Keratinocyte (primary cell): Measurements from ENCODE around the gene TCEANC. TPM values are rescaled to one million over a fixed set of nuclear protein-coding genes. Genes with fewer than 3 reads are reported as not detected.

Source experiments
- DNase-seq: peaks from one replicate; pipeline ENCODE4 v3.0.0-alpha.2; 2011; ENCODE audit warnings: low read depth, missing footprints, low spot score
- FAIRE-seq: peaks from 2 replicates; lab custom pipeline; 2011; peaks lifted over from hg19 to GRCh38; lab: Jason Lieb, UNC
- H2AFZ ChIP-seq: 2 replicates; pipeline ENCODE4 v1.6.0; 2012; ENCODE audit warnings: low read length, control low read depth, inconsistent platforms; ENCODE audit not compliant: control insufficient read depth
- H3K27ac ChIP-seq: 2 replicates; pipeline ENCODE4 v1.5.1; 2011; ENCODE audit warnings: low read length; ENCODE audit not compliant: control insufficient read depth, insufficient read depth
- H3K27me3 ChIP-seq: 3 replicates; pipeline ENCODE4 v1.6.0; 2011; ENCODE audit warnings: low read length; ENCODE audit not compliant: control insufficient read depth, insufficient read depth; ENCODE audit errors: extremely low read depth
- H3K36me3 ChIP-seq, 2 experiments: 2 replicates in 1 of 2; 3 replicates in 1 of 2; pipeline ENCODE4 v1.5.1; 2011; ENCODE audit warnings: low read length in 2 of 2, mild to moderate bottlenecking in 1 of 2; ENCODE audit not compliant: control insufficient read depth in 2 of 2, insufficient read depth in 2 of 2; ENCODE audit errors: extremely low read depth in 1 of 2
- H3K4me1 ChIP-seq: 3 replicates; pipeline ENCODE4 v1.5.1; 2011; ENCODE audit warnings: low read length; ENCODE audit not compliant: control insufficient read depth, insufficient read depth; ENCODE audit errors: extremely low read depth
- H3K4me2 ChIP-seq: 3 replicates; pipeline ENCODE4 v1.6.0; 2011; ENCODE audit warnings: low read depth, low read length; ENCODE audit not compliant: control insufficient read depth, insufficient read depth; ENCODE audit errors: extremely low read depth
- H3K4me3 ChIP-seq, 3 experiments: fragments of 200-600 bp in 1 of 3; sonication (generic) in 1 of 3; 2 replicates in 2 of 3; 3 replicates in 1 of 3; pipeline ENCODE4 v1.5.1; 2011 to 2016; ENCODE audit warnings: low read length in 3 of 3, mild to moderate bottlenecking in 3 of 3, control low read depth in 2 of 3, inconsistent platforms in 1 of 3, low read depth in 1 of 3, mixed read lengths in 1 of 3, mixed run types in 1 of 3, moderate library complexity in 1 of 3; ENCODE audit not compliant: control insufficient read depth in 2 of 3, insufficient read depth in 2 of 3; ENCODE audit errors: extremely low read depth in 1 of 3
- H3K79me2 ChIP-seq: 2 replicates; pipeline ENCODE4 v1.6.0; 2012; ENCODE audit warnings: low read length; ENCODE audit not compliant: control insufficient read depth, insufficient read depth
- H3K9ac ChIP-seq: 3 replicates; pipeline ENCODE4 v1.6.0; 2011; ENCODE audit warnings: low read length; ENCODE audit not compliant: control insufficient read depth, insufficient read depth; ENCODE audit errors: extremely low read depth
- H3K9me1 ChIP-seq: 3 replicates; pipeline ENCODE4 v1.6.0; 2011; ENCODE audit warnings: low read length; ENCODE audit not compliant: control insufficient read depth, insufficient read depth; ENCODE audit errors: extremely low read depth
- H3K9me3 ChIP-seq: 2 replicates; pipeline ENCODE4 v1.5.1; 2012; ENCODE audit warnings: low read depth, low read length; ENCODE audit not compliant: control insufficient read depth
- H4K20me1 ChIP-seq: 3 replicates; pipeline ENCODE4 v1.6.0; 2011; ENCODE audit warnings: low read length; ENCODE audit not compliant: control insufficient read depth, insufficient read depth; ENCODE audit errors: extremely low read depth
- EZH2 ChIP-seq: IDR thresholded peaks from one replicate; pipeline ENCODE4 v1.6.1; 2012; ENCODE audit warnings: inconsistent platforms, mild to moderate bottlenecking, low read length, moderate library complexity
- dilution Hi-C: fragments of 300-500 bp; cut with MboI; formaldehyde crosslinking; loops from one replicate; pipeline ENCODE4 v1.7.0; 2020; ENCODE audit warnings: low sequenced_read_pairs; ENCODE audit not compliant: extremely low pct_ligation_motif_present
- polyA plus RNA-seq, 5 experiments: library from polyadenylated mRNA; depleted of rRNA in 3 of 5; stranded (reverse) in 3 of 5; stranded (forward) in 1 of 5; unstranded in 1 of 5; fragments of >200 nt; gene quantifications; 1 replicate in 1 of 5; 2 replicates in 3 of 5; 3 replicates in 1 of 5; pipeline versions ENCODE4 v1.2.1 to v1.2.3, GENCODE V29; 2011 to 2012; ENCODE audit warnings: missing spikeins in 2 of 5, low read depth in 1 of 5, low replicate concordance in 1 of 5
- TF ChIP-seq, protein P1 (sequence below), 3 experiments: IDR thresholded peaks in 1 of 3; conservative IDR thresholded peaks in 1 of 3; optimal IDR thresholded peaks in 1 of 3; 2 replicates in 2 of 3; 3 replicates in 1 of 3; pipeline versions ENCODE3 to v1.5.1; 2011; ENCODE audit warnings: low read length in 3 of 3, mild to moderate bottlenecking in 3 of 3, moderate library complexity in 2 of 3, control low read depth in 1 of 3, inconsistent platforms in 1 of 3; ENCODE audit not compliant: insufficient read depth in 2 of 3; ENCODE audit errors: extremely low read depth in 1 of 3

Gene TCEANC
- polyA plus RNA-seq, 1 donor (not counting 4 experiments of a cell fraction or from before 2014, with no cell fraction given), result 1.8 TPM

DNA sequence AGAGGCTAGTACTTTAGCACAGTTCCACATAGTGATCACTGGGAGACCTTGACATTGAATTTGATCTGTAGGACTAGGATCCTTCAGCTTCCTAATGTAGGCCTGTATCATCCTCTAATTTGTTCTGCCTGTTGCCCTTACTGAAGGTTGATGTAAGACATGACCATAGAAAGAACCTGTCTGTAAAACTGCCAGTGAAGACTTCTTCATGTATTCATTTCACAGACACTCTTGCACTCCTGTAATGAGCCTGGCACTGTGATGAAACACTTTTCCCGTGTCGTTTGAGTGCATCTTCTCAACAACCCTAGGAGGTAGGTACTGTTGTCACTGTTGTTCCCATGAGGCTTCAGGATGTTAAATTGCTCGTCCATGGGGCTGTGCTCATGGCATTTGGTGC, 50.6 kb downstream of the TCEANC start:
- Histone ChIP-seq H3K9ac (no peak overlapping the region), H2AFZ (no peak overlapping the region), H3K4me2 (peak overlapping the region; percentile 40), H3K27ac (no peak overlapping the region), H3K27me3 (no peaks in the 10 kb centered on the region), H3K4me1 (peaks cover 22% of the 10 kb centered on the region), H3K9me3 (no peaks in the 10 kb centered on the region), H4K20me1 (no peaks in the 10 kb centered on the region), H3K79me2 (peaks cover 38% of the 10 kb centered on the region), H3K4me3 (no peak overlapping the region), H3K36me3 (peaks cover 0 to 5% of the 10 kb centered on the region in 2 experiments), H3K9me1 (peaks cover 2% of the 10 kb centered on the region)
- dilution Hi-C loops, result no loop called here
- no peak for FAIRE-seq
- TF ChIP-seq, protein P1, sequence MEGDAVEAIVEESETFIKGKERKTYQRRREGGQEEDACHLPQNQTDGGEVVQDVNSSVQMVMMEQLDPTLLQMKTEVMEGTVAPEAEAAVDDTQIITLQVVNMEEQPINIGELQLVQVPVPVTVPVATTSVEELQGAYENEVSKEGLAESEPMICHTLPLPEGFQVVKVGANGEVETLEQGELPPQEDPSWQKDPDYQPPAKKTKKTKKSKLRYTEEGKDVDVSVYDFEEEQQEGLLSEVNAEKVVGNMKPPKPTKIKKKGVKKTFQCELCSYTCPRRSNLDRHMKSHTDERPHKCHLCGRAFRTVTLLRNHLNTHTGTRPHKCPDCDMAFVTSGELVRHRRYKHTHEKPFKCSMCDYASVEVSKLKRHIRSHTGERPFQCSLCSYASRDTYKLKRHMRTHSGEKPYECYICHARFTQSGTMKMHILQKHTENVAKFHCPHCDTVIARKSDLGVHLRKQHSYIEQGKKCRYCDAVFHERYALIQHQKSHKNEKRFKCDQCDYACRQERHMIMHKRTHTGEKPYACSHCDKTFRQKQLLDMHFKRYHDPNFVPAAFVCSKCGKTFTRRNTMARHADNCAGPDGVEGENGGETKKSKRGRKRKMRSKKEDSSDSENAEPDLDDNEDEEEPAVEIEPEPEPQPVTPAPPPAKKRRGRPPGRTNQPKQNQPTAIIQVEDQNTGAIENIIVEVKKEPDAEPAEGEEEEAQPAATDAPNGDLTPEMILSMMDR (optimal IDR thresholded peaks at IDR 0.05 in 1 of 3, IDR thresholded peaks at IDR 0.05 in 1 of 3, conservative IDR thresholded peaks at IDR 0.05 in 1 of 3; ENCODE audit: extremely low read depth in 1 of 3, insufficient read depth in 2 of 3, low read length in 3 of 3), result no peak
- TF ChIP-seq EZH2, result no peak
- no peak for DNase-seq

DNA sequence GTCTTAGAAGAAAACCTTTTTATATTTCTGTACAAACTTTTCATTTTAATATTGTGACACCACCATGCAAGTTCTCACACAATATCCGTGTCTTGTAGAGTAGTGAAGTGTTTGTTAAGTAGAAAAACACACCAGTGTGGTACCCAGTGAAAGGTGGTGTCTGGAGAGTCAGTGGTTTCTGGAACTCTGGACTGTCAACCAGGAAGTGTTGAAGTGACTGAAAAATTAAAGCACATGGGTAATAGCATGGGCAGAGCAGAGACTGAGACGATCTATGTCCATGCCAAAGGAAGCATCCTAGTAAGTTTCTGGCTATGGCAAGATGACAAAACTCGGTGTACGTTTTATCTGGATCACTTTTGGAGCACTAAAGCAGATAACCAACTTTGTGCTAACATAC, 58.2 kb downstream of the TCEANC start:
- Histone ChIP-seq H3K36me3 (peaks cover 16% of the 10 kb centered on the region in 2 experiments), H3K9me3 (no peaks in the 10 kb centered on the region), H2AFZ (no peak overlapping the region), H3K27ac (no peak overlapping the region), H3K9me1 (no peaks in the 10 kb centered on the region), H3K4me1 (no peaks in the 10 kb centered on the region), H3K4me2 (no peak overlapping the region), H4K20me1 (no peaks in the 10 kb centered on the region), H3K4me3 (no peak overlapping the region), H3K9ac (no peak overlapping the region), H3K79me2 (peaks cover 8% of the 10 kb centered on the region), H3K27me3 (no peaks in the 10 kb centered on the region)
- dilution Hi-C loops, result no loop called here
- DNase-seq (no peak), FAIRE-seq (peak; percentile 36)
- TF ChIP-seq, protein P1 (optimal IDR thresholded peaks at IDR 0.05 in 1 of 3, IDR thresholded peaks at IDR 0.05 in 1 of 3, conservative IDR thresholded peaks at IDR 0.05 in 1 of 3; ENCODE audit: extremely low read depth in 1 of 3, insufficient read depth in 2 of 3, low read length in 3 of 3), result no peak
- no peak for TF ChIP-seq EZH2

Other genes with a start within 250 kb of the TCEANC start
- 0.06 to 1.0 TPM (median 0.38 TPM) in 3 replicates for gene EGFL6, start 83.5 kb upstream of the TCEANC start, polyA plus RNA-seq
- 40.1 to 46.0 TPM (median 43.5 TPM) in 3 replicates for gene RAB9A, start 36.0 kb downstream of the TCEANC start, polyA plus RNA-seq
- gene TRAPPC2, start 81.5 kb downstream of the TCEANC start, polyA plus RNA-seq, result 11.9 to 20.8 TPM (median 19.0 TPM) in 3 replicates
- gene OFD1, start 81.6 kb downstream of the TCEANC start, polyA plus RNA-seq, result 10.6 to 18.3 TPM (median 17.0 TPM) in 3 replicates
- gene GPM6B, start 164.0 kb downstream of the TCEANC start, polyA plus RNA-seq, result 0.09 to 0.35 TPM (median 0.26 TPM) in 3 replicates